HCT116 (cell line): ENCODE data around the gene ADGRL3. TPM values are rescaled to one million over a fixed set of nuclear protein-coding genes. Genes with fewer than 3 reads are reported as not detected.

ENCODE experiments used
- ATAC-seq: fragments of 200-7000 bp; cut with Tn5 transposase; 2 replicates; pipeline ENCODE4 v1.9.1; 2020; ENCODE audit warnings: mild to moderate bottlenecking, moderate library complexity
- BruUV-seq: library from RNA; stranded (reverse); fragments of 400-500 nt; replicated peaks from 2 replicates; lab custom pipeline; 2021; lab: Mats Ljungman, UMichigan
- CTCF ChIA-PET: fragments of 300-600 bp; sonication (Branson Sonifier 250); formaldehyde crosslinking; loops from one replicate; lab custom pipeline; 2021; ENCODE audit warnings: antibody characterized with exemption; lab: Charles Lee
- POLR2A ChIA-PET: fragments of 300-600, 350-600 bp; sonication (Branson Sonifier 250); formaldehyde crosslinking; loops from one replicate; lab custom pipeline; 2021; ENCODE audit warnings: antibody characterized with exemption; lab: Charles Lee
- RAD21 ChIA-PET, 2 experiments: fragments of 300-600 bp; sonication (Branson Sonifier 250); formaldehyde crosslinking; loops; one replicate each; lab custom pipeline; 2023; ENCODE audit warnings: low total read pairs in 2 of 2; ENCODE audit not compliant: uncharacterized antibody in 2 of 2, unreplicated experiment in 2 of 2, low non-redundant PET in 1 of 2; lab: Charles Lee
- DNase-seq: peaks from one replicate; pipeline ENCODE4 v3.0.0-alpha.2; 2010; ENCODE audit warnings: low read depth, low spot score
- H2AFZ ChIP-seq: fragments of 200-600 bp; shearing (Covaris generic), sonication (generic); 2 replicates; pipeline ENCODE4 v1.6.1; 2017; ENCODE audit warnings: low read depth, mixed run types, mixed read lengths, antibody characterized with exemption, low read length; ENCODE audit not compliant: poor library complexity, severe bottlenecking
- H3K27ac ChIP-seq: 2 replicates; pipeline ENCODE4 v1.5.1; 2012; ENCODE audit warnings: low read depth, low read length
- H3K27me3 ChIP-seq: fragments of 200-600 bp; sonication (generic); 2 replicates; pipeline ENCODE4 v1.6.1; 2016; ENCODE audit warnings: mixed run types, low read length, mixed read lengths; ENCODE audit not compliant: insufficient read depth
- H3K36me3 ChIP-seq, 2 experiments: fragments of 200-500 bp in 1 of 2; fragments of 200-600 bp in 1 of 2; sonication (Bioruptor generic) in 1 of 2; sonication (generic) in 1 of 2; 2 replicates each; pipeline versions ENCODE4 v1.5.1 to v1.6.1; 2014 to 2016; ENCODE audit warnings: low read length in 2 of 2, inconsistent platforms in 1 of 2, mixed read lengths in 1 of 2, mixed run types in 1 of 2; ENCODE audit not compliant: insufficient read depth in 2 of 2, control insufficient read depth in 1 of 2
- H3K4me1 ChIP-seq, 2 experiments: fragments of 200-600 bp in 1 of 2; sonication (generic) in 1 of 2; 2 replicates each; pipeline versions ENCODE4 v1.5.1 to v1.6.1; 2012 to 2017; ENCODE audit warnings: low read length in 2 of 2, inconsistent platforms in 1 of 2, mild to moderate bottlenecking in 1 of 2, mixed read lengths in 1 of 2, mixed run types in 1 of 2, moderate library complexity in 1 of 2; ENCODE audit not compliant: insufficient read depth in 2 of 2, control insufficient read depth in 1 of 2
- H3K4me2 ChIP-seq: fragments of 200-600 bp; sonication (generic); 2 replicates; pipeline ENCODE4 v1.6.1; 2017; ENCODE audit warnings: mixed run types, low read length, mixed read lengths
- H3K4me3 ChIP-seq, 2 experiments: fragments of 200-600 bp in 1 of 2; sonication (generic) in 1 of 2; replicated peaks in 1 of 2; 2 replicates each; pipeline ENCODE4 v1.5.1; 2011 to 2016; ENCODE audit warnings: low read length in 2 of 2, control low read depth in 1 of 2, low read depth in 1 of 2, mild to moderate bottlenecking in 1 of 2, mixed read lengths in 1 of 2, mixed run types in 1 of 2
- H3K79me2 ChIP-seq: fragments of 200-600 bp; sonication (generic); 2 replicates; pipeline ENCODE4 v1.6.1; 2017; ENCODE audit warnings: mild to moderate bottlenecking, mixed run types, low read length, moderate library complexity, mixed read lengths; ENCODE audit not compliant: insufficient read depth
- H3K9ac ChIP-seq: fragments of 200-600 bp; sonication (generic); 2 replicates; pipeline ENCODE4 v1.6.1; 2016; ENCODE audit warnings: low read length, mixed read lengths
- H3K9me2 ChIP-seq: fragments of 200-600 bp; sonication (generic), shearing (Covaris generic); 2 replicates; pipeline ENCODE4 v1.6.1; 2017; ENCODE audit warnings: mixed run types, mild to moderate bottlenecking, moderate library complexity; ENCODE audit not compliant: insufficient read depth
- H3K9me3 ChIP-seq, 2 experiments: fragments of 200-500 bp in 1 of 2; fragments of 200-600 bp in 1 of 2; sonication (Bioruptor generic) in 1 of 2; sonication (generic) in 1 of 2; 2 replicates each; pipeline ENCODE4 v1.6.1; 2014 to 2017; ENCODE audit warnings: low read length in 2 of 2, mixed read lengths in 2 of 2, inconsistent platforms in 1 of 2, low read depth in 1 of 2, mild to moderate bottlenecking in 1 of 2, mixed run types in 1 of 2, moderate library complexity in 1 of 2; ENCODE audit not compliant: control insufficient read depth in 1 of 2, insufficient read depth in 1 of 2
- H4K20me1 ChIP-seq: fragments of 200-600 bp; sonication (generic), shearing (Covaris generic); 2 replicates; pipeline ENCODE4 v1.6.1; 2017; ENCODE audit warnings: mixed run types, mild to moderate bottlenecking, moderate library complexity; ENCODE audit not compliant: insufficient read depth
- ATF3 ChIP-seq: IDR thresholded peaks from 2 replicates; pipeline ENCODE4 v1.6.1; 2012
- CBX3 ChIP-seq: IDR thresholded peaks from 2 replicates; pipeline ENCODE4 v1.6.1; 2012; ENCODE audit warnings: low read depth
- EGR1 ChIP-seq: IDR thresholded peaks from 2 replicates; pipeline ENCODE4 v1.6.1; 2012; ENCODE audit warnings: low read depth
- ELF1 ChIP-seq: IDR thresholded peaks from 2 replicates; pipeline ENCODE4 v1.6.1; 2012; ENCODE audit warnings: low read depth, borderline replicate concordance
- EZH2 ChIP-seq: fragments of 200-600 bp; sonication (generic); IDR thresholded peaks from 2 replicates; pipeline ENCODE4 v1.6.1; 2017; ENCODE audit warnings: antibody characterized with exemption, mixed run types
- FOSL1 ChIP-seq: IDR thresholded peaks from 2 replicates; pipeline ENCODE4 v1.6.1; 2012; ENCODE audit warnings: low read depth
- JUND ChIP-seq: IDR thresholded peaks from 2 replicates; pipeline ENCODE4 v1.6.1; 2012
- POLR2AphosphoS5 ChIP-seq: IDR thresholded peaks from 2 replicates; pipeline ENCODE4 v1.6.1; 2011; ENCODE audit warnings: mild to moderate bottlenecking, low read depth, low read length, moderate library complexity
- RAD21 ChIP-seq: IDR thresholded peaks from 2 replicates; pipeline ENCODE4 v1.6.1; 2012; ENCODE audit warnings: low read depth, mild to moderate bottlenecking
- REST ChIP-seq: IDR thresholded peaks from 2 replicates; pipeline ENCODE4 v1.6.1; 2012; ENCODE audit warnings: low read depth
- SP1 ChIP-seq: IDR thresholded peaks from 2 replicates; pipeline ENCODE4 v1.6.1; 2012; ENCODE audit warnings: low read depth
- SRF ChIP-seq: IDR thresholded peaks from 2 replicates; pipeline ENCODE4 v1.6.1; 2012; ENCODE audit warnings: low read depth
- TCF7L2 ChIP-seq: IDR thresholded peaks from 2 replicates; pipeline ENCODE4 v1.7.0; 2011; ENCODE audit warnings: borderline replicate concordance, inconsistent platforms; ENCODE audit not compliant: insufficient read depth, insufficient read length; ENCODE audit errors: extremely low read depth
- YY1 ChIP-seq: IDR thresholded peaks from 2 replicates; pipeline ENCODE4 v1.6.1; 2011; ENCODE audit warnings: low read length, low read depth, moderate library complexity, mild to moderate bottlenecking; ENCODE audit not compliant: insufficient replicate concordance; ENCODE audit errors: extremely low read depth
- ZBTB33 ChIP-seq: IDR thresholded peaks from 2 replicates; pipeline ENCODE4 v1.6.1; 2011; ENCODE audit warnings: mild to moderate bottlenecking, low read length, moderate library complexity; ENCODE audit not compliant: insufficient replicate concordance; ENCODE audit errors: extremely low read depth
- ZFX ChIP-seq: fragments of 450-650 bp; IDR thresholded peaks from 2 replicates; pipeline ENCODE4 v1.6.1; 2017
- ZNF274 ChIP-seq: fragments of 200-500 bp; sonication (Bioruptor generic); IDR thresholded peaks from 2 replicates; pipeline ENCODE4 v1.6.1; 2014; ENCODE audit warnings: mild to moderate bottlenecking, low read depth, low read length, inconsistent platforms
- intact Hi-C: fragments of 100-400 bp; cut with micrococcal nuclease; formaldehyde crosslinking; loops from 2 replicates; pipeline ENCODE4 v1.10.0; 2022
- total RNA-seq: library from RNA; stranded (reverse); gene quantifications from one replicate; pipeline ENCODE4 v1.2.1, GENCODE V29; 2021; ENCODE audit not compliant: unreplicated experiment

ADGRL3 gene
- total RNA-seq, 1 experiment from 2014 or later, result not detected

- Histone ChIP-seq H3K27ac (no peak overlapping the region), H3K4me2 (no peak overlapping the region), H3K9me3 (peaks cover 11 to 20% of the 10 kb centered on the region in 2 experiments; a peak in 2 of 4 replicates), H3K27me3 (no peaks in the 10 kb centered on the region), H3K79me2 (no peaks in the 10 kb centered on the region), H3K36me3 (no peaks in the 10 kb centered on the region), H3K9ac (no peak overlapping the region), H4K20me1 (no peaks in the 10 kb centered on the region), H2AFZ (no peak overlapping the region), H3K9me2 (no peaks in the 10 kb centered on the region), H3K4me1 (no peaks in the 10 kb centered on the region), H3K4me3 (no peak overlapping the region)
- RAD21 ChIA-PET, result no interaction called here
- no peak for TF ChIP-seq EZH2
- no peak for TF ChIP-seq ZBTB33
- TF ChIP-seq RAD21, result no peak
- no peak for TF ChIP-seq CBX3
- TF ChIP-seq SRF, result no peak
- TF ChIP-seq REST, result no peak
- TF ChIP-seq EGR1, result no peak
- TF ChIP-seq ATF3, result no peak
- no peak for TF ChIP-seq ELF1
- no peak for TF ChIP-seq JUND
- TF ChIP-seq FOSL1, result no peak
- TF ChIP-seq ZNF274, result no peak
- TF ChIP-seq TCF7L2, result no peak
- no peak for TF ChIP-seq SP1
- no peak for TF ChIP-seq YY1
- TF ChIP-seq POLR2AphosphoS5, result no peak
- no peak for TF ChIP-seq ZFX
- intact Hi-C loops, result no loop called here
- BruUV-seq, result no TSS peak
- ATAC-seq, result no peak
- POLR2A ChIA-PET, result no interaction called here
- DNase-seq, result no peak
- CTCF ChIA-PET, result no interaction called here
Measured at GRCh38 chr4:61294936-61295335, 94.8 kb downstream of the ADGRL3 start.
